Activated CD8-positive, alpha-beta memory T cell treated with anti-CD3 and anti-CD28 coated beads, Interleukin-2, amount 50 U/mL, for 1 hour (primary cell): ENCODE results near the gene PTPRU.
"Not testable (repeated sequence)": the region's sequence is repeated elsewhere in the genome, so short reads cannot be mapped to it uniquely, and the experiment has no call there.

Source experiments
- DNase-seq: peaks from one replicate; pipeline ENCODE4 v3.0.0-alpha.2; 2020; ENCODE audit errors: extremely low read depth

The PTPRU gene

DNA sequence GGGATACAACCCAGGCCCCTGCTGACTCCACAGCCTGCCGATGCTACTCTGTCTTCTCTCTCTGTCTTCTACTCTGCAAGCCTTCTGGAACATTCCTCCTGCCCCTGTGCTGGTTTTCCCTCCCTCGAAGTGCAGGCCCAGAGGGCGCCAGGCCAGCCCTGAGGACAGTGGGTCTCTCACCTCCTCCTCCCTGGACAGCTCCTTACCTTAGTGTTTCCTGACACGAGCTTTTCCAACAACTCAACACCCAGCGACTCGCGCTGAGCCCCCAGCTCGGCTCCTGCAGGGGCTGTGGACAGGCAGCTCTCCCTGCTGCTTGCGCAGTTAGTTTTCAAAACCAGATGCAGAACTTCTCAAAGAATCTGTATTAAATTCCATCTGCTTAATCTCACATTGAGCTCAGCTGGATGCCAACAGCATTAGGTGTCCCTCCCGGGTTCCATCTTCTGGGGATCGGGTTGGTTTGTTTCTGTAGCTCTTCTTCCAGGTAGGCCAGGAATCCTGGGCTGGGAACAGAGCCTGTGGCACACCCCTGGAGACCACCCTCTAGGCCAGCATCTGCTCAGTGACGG is 54.2 kb downstream of the PTPRU start:
- DNase-seq: no peak

DNA sequence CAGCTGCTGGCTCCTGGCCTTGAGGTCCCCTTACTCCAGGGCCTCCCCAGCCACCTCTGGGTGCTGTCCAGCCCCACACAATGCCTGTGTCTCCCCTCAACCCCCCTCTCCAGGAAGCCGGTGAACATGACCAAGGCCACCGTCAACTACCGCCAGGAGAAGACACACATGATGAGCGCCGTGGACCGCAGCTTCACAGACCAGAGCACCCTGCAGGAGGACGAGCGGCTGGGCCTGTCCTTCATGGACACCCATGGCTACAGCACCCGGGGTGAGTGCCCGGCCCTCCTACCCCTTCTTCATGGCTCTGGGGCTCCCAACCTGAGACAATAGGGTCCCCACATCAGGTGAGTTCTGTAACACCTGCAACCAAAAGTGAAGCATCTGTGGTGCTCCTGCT is 55.4 kb downstream of the PTPRU start:
- DNase-seq: no peak

DNA sequence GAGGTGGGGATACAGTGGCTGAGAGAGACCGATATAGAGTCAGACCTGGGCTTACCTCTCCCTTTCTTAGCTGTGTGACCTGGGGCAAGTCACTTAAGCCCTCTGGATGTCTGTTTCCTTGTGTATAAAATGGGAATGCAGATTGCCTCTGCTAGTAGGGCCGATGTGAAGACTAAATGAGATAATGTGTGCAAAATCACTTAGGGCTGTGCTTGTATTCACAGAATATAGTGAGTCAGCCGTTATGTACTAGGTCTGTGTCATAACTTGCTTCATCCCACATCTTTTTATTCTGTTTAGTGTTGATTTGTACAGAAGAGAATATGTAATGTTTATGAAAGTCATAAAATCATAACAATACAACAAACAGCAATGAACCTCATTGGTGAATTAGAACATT is 56.0 kb downstream of the PTPRU start:
- no peak for DNase-seq

DNA sequence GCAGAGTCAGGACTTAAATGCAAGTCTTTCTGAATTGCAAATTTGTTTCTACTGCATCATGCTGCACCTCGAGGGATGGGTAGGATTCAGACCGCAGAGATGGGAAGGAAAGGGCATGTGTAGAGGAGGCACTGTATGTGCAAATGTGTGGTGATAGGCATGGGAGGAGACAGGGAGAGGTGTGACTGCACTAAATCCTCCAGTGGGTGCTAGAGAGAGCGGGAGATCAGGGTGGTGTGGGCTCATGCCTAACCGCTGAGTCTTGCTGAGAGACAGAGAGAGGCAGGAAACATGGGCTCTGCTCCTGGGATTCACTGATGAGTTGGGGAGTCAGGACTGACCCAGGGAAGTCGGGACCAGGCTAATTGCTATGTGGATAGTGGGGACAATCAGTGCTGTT is 61.1 kb downstream of the PTPRU start:
- no peak for DNase-seq

DNA sequence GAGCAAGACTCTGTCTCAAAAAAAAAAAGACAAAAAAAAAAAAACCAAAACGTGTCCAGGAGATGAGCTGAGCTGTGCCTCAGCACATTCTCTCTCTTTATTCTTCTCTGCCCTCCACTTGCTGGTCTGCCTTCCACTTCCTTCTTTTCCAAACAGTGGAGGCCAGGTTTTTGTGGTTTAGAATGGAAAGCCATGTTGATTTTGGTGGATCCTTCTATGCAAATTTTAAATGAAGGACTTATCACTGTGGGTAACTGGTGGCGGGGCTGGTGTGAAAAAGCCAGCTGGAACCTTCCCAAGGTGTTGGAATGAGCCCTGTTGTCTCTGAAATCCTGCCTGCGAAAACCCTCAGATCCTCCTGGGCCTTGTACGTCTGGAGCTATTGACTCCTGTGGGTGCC is 61.9 kb downstream of the PTPRU start:
- DNase-seq: no peak

- DNase-seq: no peak
Observed at GRCh38 chr1:29299446-29299845, 63.1 kb downstream of the PTPRU start.

GRCh38 chr1:29301732-29302131 is 65.4 kb downstream of the PTPRU start:
- DNase-seq: not testable (repeated sequence)

- DNase-seq: no peak
Observed at GRCh38 chr1:29303201-29304024, 67.1 kb downstream of the PTPRU start.

- DNase-seq: no peak
Observed at GRCh38 chr1:29304025-29304684, 67.8 kb downstream of the PTPRU start.

DNA sequence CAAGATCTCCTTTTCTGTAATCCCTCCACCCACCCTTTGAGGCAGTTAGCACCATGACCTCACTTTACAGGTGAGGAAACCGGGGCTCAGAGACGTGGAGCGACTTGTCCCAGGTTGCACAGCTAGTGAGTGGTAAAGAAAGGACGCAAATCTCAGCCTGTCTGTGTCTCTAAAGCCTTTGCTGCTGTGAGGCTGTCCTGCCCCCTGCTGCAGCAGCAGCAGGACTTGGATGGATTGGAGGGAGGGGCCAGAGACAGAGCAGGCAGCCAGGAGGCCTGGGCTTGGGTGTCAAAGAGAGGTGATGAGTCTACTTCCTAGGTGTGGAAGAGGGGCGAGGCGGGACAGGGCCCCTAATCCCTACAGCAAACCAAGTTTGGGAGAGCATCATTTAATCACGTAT is 69.6 kb downstream of the PTPRU start:
- DNase-seq: no peak

DNA sequence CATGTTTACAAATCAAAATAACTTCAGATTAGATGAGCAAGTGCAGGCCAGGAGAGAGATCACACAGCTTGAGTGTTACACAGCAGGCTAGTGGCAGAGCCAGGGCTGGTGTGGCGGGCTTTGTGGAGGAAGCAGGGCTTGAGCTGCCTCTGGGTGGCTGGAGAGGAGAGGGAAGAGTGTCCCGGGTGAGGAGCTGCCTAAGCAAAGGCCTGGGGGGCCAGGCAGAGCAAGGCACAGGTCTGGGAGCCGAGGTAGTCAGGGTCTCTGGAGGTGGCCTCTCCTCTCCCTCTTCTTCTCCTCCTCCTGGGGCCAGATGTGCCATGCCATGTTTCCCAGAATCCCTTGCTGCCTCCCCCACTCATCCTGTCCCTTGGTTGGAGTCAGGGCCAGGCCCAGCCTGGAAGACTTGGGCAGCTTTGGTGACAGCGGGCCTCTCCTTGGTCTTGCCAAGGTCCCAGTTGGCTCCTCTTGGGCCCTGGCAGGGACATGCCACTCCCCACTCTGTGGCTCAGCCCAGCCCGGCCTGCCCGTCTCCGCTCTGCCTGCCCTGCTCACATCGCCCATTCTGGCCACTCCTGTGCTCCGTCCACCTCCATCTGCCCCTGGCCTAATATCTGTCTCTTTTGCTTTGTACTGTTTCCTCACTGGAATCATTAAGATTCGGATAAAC is 70.3 kb downstream of the PTPRU start:
- no peak for DNase-seq

DNA sequence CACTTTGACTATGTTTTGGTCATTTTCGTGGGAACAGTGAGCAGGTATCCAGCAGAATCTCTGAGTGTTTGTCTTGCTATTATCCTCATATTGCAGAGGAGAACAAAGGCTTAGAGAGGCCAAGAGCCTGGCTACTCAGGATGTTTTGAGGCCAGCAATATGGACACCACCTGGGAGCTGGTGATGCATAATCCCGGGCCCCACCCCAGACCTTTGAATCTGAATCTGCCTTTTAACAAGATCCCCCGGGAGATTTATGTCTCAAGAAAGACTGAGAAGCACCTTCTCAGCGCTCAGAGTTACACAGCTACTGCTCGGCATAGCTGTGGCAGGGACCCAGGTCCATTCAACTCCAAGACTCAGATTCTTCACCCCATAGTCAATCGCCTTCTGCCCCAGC is 72.8 kb downstream of the PTPRU start:
- no peak for DNase-seq

DNA sequence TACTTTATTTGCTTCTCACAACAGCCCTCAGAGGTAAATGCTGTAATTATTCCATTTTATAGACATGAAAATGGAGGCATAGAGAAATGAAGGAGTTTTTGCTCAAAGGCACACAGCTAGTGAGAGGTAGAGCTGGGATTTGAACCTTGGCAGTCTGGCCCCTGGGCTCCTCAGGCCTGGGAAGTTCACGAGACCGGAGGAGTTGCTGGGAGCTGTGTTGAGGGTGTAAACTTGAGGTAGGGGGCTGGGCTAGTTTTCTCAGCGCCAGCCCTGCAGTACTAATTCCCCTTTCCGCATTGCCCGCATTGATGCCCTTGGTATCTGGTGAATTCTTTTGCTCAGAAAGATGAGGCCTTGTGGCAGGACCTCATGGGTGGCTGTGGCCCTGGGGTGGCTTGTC is 73.3 kb downstream of the PTPRU start:
- DNase-seq: no peak

DNA sequence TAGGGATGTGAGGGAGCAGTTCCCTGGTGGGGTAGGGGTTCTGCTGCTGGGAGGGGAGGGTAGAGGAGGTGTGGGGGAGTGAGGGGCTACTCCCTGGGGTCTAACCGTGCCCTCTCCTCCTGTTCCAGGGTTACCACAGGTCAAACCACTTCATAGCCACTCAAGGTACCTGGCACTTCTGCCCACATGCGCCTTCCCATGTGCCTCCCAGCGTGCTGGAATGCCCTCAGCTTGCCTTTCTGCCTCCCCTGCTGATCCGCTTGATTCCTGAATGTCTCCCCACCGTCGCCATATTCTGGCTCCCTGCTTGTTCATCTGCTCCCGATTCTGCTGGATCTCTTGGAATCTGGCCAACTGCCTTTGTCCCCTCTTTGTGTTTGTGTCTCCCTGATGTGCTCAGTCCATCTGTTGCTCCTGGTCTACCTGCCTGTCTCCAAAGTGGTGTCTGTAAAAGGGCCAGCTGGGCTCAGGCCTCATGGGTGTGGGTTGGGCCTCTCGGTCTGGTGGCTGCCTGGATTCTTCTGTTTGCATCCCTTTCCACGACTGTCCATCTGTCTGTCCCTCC is 74.4 kb downstream of the PTPRU start:
- no peak for DNase-seq

GRCh38 chr1:29311352-29312030 is 75.2 kb downstream of the PTPRU start:
- DNase-seq: no peak

- no peak for DNase-seq
Observed at GRCh38 chr1:29312469-29313461, 76.4 kb downstream of the PTPRU start.

DNA sequence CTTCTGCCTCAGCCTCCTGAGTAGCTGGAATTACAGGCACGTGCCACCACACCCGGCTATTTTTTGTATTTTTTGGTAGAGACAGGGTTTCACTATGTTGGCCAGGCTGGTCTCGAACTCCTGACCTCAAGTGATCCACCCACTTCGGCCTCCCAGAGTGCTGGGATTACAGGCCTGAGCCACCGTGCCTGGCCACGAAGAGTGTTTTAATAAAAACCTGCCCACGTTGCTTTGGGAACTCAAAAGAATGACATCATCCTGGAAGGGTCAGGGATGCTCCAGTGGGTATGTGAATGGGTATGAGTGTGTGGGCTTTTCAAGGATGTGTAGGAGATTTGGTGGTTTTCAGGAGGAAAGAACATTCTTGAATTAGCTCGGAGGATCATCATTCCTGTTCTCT is 78.4 kb downstream of the PTPRU start:
- not testable (repeated sequence) for DNase-seq

- DNase-seq: no peak
Observed at GRCh38 chr1:29315262-29315661, 78.9 kb downstream of the PTPRU start.

- no peak for DNase-seq
Observed at GRCh38 chr1:29315876-29316275, 79.6 kb downstream of the PTPRU start.
